Suprapubic skin (tissue), 4 donors: ENCODE measurements around the gene MYL11.

Experiments
- POLR2A ChIP-seq, 2 donors: fragments of 450-650 bp; IDR thresholded peaks; one replicate each; pipeline ENCODE4 v1.6.1; 2017; ENCODE audit warnings: antibody characterized with exemption in 2 of 2, mild to moderate bottlenecking in 2 of 2, moderate library complexity in 2 of 2
- POLR2AphosphoS5 ChIP-seq, 3 donors: sonication (generic); formaldehyde crosslinking; IDR thresholded peaks; one replicate each; pipeline ENCODE4 v1.6.1; 2017; ENCODE audit warnings: antibody characterized with exemption in 3 of 3

DNA sequence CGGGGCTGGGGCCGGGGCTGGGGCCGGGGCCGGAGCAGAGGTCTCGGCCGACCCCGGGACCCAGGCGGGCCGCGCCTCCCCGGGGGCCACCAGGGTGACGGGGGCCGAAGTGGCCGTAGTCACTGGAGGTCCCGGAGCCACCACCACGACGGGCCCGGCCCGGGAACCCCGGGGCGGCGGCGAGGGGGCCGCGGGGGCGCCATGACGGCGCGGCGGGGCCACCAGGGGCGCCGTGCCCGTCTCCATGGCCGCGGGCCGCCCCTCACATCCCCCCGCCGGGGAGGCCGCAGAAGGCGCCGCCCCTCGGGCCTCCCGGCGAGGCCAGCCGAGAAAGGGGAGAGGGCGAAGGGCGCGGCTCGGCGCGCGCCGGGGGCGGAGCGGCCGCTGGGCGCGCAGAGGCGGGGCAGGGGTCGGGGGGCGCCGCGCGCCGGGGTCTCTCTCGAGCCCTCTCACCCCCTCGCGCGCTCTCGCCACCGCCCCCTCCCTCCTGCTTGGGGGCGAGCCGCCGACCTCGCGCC is 4.6 kb upstream of the MYL11 start:
- TF ChIP-seq POLR2A (IDR thresholded peaks at IDR 0.05) = no peak
- no peak for TF ChIP-seq POLR2AphosphoS5 (IDR thresholded peaks at IDR 0.05)
